Measurements from ENCODE around the gene CACNA1E.

The CACNA1E gene

DNA sequence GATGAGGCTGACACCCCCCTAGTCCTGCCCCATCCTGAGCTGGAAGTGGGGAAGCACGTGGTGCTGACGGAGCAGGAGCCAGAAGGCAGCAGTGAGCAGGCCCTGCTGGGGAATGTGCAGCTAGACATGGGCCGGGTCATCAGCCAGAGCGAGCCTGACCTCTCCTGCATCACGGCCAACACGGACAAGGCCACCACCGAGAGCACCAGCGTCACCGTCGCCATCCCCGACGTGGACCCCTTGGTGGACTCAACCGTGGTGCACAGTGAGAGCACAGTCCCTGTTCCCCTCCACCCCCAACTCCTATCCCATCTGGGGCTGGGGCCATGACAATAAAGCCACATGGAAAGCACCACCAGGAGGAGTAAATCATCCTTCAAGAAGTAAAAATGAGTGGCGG lies 250.2 kb downstream of the CACNA1E start:
- Mint-ChIP-seq H3K9me3 (no peaks in the 10 kb centered on the region), H3K4me3 (no peak overlapping the region), H3K27ac (no peak overlapping the region), H3K27me3 (peaks cover 13 to 31% of the 10 kb centered on the region in 2 donors), H3K4me1 (ENCODE audit: low read depth in 2 of 2) (no peaks in the 10 kb centered on the region), H3K36me3 (ENCODE audit: insufficient read depth) (no peaks in the 10 kb centered on the region)
- no peak for DNase-seq
- ATAC-seq (replicated peaks) = no peak

GRCh38 chr1:181737056-181737455 lies 253.7 kb downstream of the CACNA1E start:
- DNase-seq (no peak), ATAC-seq (replicated peaks) (no peak)
- peaks cover 13 to 31% of the 10 kb centered on the region in 2 donors for H3K27me3 Mint-ChIP-seq
- no peaks in the 10 kb centered on the region for H3K36me3 Mint-ChIP-seq (ENCODE audit: insufficient read depth)
- H3K27ac Mint-ChIP-seq = no peak overlapping the region
- no peaks in the 10 kb centered on the region for H3K4me1 Mint-ChIP-seq (ENCODE audit: low read depth in 2 of 2)
- no peak overlapping the region for H3K4me3 Mint-ChIP-seq
- no peaks in the 10 kb centered on the region for H3K9me3 Mint-ChIP-seq

- H3K36me3 Mint-ChIP-seq (ENCODE audit: insufficient read depth) = no peaks in the 10 kb centered on the region
- no peaks in the 10 kb centered on the region for H3K4me1 Mint-ChIP-seq (ENCODE audit: low read depth in 2 of 2)
- H3K9me3 Mint-ChIP-seq = no peaks in the 10 kb centered on the region
- no peak for ATAC-seq (replicated peaks)
- H3K27me3 Mint-ChIP-seq = peaks cover 13 to 45% of the 10 kb centered on the region in 2 donors
- H3K4me3 Mint-ChIP-seq = no peak overlapping the region
- DNase-seq = no peak
- no peak overlapping the region for H3K27ac Mint-ChIP-seq
These were observed 255.9 kb downstream of the CACNA1E start for GRCh38 chr1:181739214-181739613.

DNA sequence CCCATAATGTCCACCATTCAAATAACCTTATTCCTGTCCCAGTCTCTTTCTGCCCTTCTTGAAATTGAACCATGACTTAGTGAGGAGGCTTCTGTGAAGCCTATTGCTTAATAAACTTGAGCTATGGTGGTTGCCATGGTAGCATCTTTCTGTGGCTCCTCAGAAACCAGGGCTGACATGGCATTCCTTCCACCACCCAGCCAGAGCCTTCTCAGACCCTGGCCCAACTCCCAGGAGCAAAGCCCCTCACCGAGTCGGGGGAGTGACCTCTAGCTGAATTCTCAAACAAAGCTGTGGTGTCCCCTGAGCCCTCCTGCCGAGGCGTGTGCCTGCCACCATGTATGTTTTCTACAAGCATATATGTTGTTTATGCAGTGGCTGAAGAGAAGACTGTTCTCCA lies 259.1 kb downstream of the CACNA1E start:
- Mint-ChIP-seq H3K36me3 (ENCODE audit: insufficient read depth) (no peaks in the 10 kb centered on the region), H3K27ac (no peak overlapping the region), H3K4me1 (ENCODE audit: low read depth in 2 of 2) (no peaks in the 10 kb centered on the region), H3K9me3 (peaks cover 0 to 2% of the 10 kb centered on the region in 2 donors), H3K27me3 (peaks cover 8 to 34% of the 10 kb centered on the region in 2 donors), H3K4me3 (no peak overlapping the region)
- no peak for ATAC-seq (replicated peaks)
- no peak for DNase-seq

GRCh38 chr1:181743878-181744312 lies 260.6 kb downstream of the CACNA1E start:
- no peak for DNase-seq
- peaks cover 0 to 2% of the 10 kb centered on the region in 2 donors for H3K9me3 Mint-ChIP-seq
- H3K27me3 Mint-ChIP-seq = peaks cover 8 to 34% of the 10 kb centered on the region in 2 donors
- ATAC-seq (replicated peaks) = no peak
- H3K27ac Mint-ChIP-seq = no peak overlapping the region
- no peaks in the 10 kb centered on the region for H3K4me1 Mint-ChIP-seq (ENCODE audit: low read depth in 2 of 2)
- no peak overlapping the region for H3K4me3 Mint-ChIP-seq
- H3K36me3 Mint-ChIP-seq (ENCODE audit: insufficient read depth) = no peaks in the 10 kb centered on the region

DNA sequence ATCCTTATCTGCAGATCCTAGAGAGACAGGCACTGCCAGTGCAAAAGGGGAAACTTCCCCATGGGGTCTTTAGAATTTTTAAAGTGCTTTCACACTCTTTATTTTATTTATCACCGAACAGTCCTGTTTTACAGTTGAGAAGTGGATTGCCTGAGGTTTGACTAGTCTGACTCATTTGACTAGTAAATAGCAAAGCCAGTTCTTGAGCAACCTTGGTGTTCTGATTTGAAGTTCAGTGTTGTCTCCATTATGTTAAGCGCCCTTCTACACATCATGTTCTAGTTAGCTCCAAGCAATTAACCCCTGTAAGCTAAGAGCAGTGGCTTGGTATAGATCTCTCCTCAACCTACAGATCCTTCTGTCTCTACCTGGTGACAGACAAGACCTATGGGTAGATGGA lies 262.9 kb downstream of the CACNA1E start:
- peaks cover 15 to 34% of the 10 kb centered on the region in 2 donors for H3K27me3 Mint-ChIP-seq
- no peak overlapping the region for H3K4me3 Mint-ChIP-seq
- no peaks in the 10 kb centered on the region for H3K36me3 Mint-ChIP-seq (ENCODE audit: insufficient read depth)
- DNase-seq = no peak
- no peak overlapping the region for H3K27ac Mint-ChIP-seq
- no peaks in the 10 kb centered on the region for H3K4me1 Mint-ChIP-seq (ENCODE audit: low read depth in 2 of 2)
- ATAC-seq (replicated peaks) = no peak
- H3K9me3 Mint-ChIP-seq = peaks cover 0 to 2% of the 10 kb centered on the region in 2 donors

GRCh38 chr1:181748013-181748412 lies 264.7 kb downstream of the CACNA1E start:
- no peak for ATAC-seq (replicated peaks)
- Mint-ChIP-seq H3K27me3 (peaks cover 15 to 32% of the 10 kb centered on the region in 2 donors), H3K9me3 (peaks cover 0 to 2% of the 10 kb centered on the region in 2 donors), H3K36me3 (ENCODE audit: insufficient read depth) (no peaks in the 10 kb centered on the region), H3K4me3 (no peak overlapping the region), H3K4me1 (ENCODE audit: low read depth in 2 of 2) (no peaks in the 10 kb centered on the region), H3K27ac (no peak overlapping the region)
- no peak for DNase-seq

DNA sequence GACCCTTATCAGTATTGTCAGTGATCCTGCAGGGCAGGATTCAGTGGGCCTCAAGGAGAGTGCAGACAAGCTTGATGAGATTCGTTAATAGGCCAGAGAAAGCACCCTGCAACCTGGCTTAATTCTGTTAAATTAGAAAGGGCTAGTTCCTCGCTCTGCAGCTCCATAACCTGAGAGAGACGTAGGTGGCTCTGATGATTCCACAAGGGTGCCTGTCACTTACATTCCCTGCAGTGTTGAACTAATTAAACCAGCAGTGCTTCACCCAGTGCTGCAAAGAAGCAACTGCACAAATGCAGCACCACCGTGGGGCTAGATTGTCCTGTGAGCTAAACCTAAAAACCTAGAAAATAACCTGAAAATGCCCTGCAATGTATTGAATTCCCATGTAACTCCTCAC lies 270.8 kb downstream of the CACNA1E start:
- Mint-ChIP-seq H3K36me3 (ENCODE audit: insufficient read depth) (no peaks in the 10 kb centered on the region), H3K9me3 (no peaks in the 10 kb centered on the region), H3K4me3 (no peak overlapping the region), H3K4me1 (ENCODE audit: low read depth in 2 of 2) (no peaks in the 10 kb centered on the region), H3K27ac (no peak overlapping the region), H3K27me3 (peaks cover 13 to 41% of the 10 kb centered on the region in 2 donors)
- no peak for ATAC-seq (replicated peaks)
- DNase-seq = no peak

DNA sequence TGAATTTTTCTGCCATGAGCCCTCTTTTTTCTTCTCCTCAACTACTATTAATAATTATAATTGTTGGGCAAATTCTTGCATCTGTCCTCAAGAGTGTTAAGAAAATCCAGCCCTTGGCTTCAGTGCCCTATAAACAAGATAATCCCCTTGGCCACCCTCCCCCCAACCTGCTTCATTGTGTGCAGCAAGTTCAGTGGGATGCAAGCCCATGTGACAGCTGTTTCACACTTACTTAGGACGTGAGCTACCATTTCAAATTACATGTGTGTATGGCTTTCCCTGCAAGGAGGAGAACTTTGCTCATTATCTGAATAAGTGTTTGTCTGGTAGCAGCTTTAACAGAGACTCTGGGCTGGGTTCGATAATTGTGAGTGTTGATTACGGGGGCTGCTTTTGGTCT lies 276.2 kb downstream of the CACNA1E start:
- H3K36me3 Mint-ChIP-seq (ENCODE audit: insufficient read depth) = no peaks in the 10 kb centered on the region
- ATAC-seq (replicated peaks) (no peak), DNase-seq (no peak)
- no peaks in the 10 kb centered on the region for H3K4me1 Mint-ChIP-seq (ENCODE audit: low read depth in 2 of 2)
- H3K4me3 Mint-ChIP-seq = no peak overlapping the region
- no peaks in the 10 kb centered on the region for H3K9me3 Mint-ChIP-seq
- no peak overlapping the region for H3K27ac Mint-ChIP-seq
- H3K27me3 Mint-ChIP-seq = peaks cover 30 to 35% of the 10 kb centered on the region in 2 donors

- Mint-ChIP-seq H3K4me3 (no peak overlapping the region), H3K27me3 (peaks cover 26 to 41% of the 10 kb centered on the region in 2 donors), H3K4me1 (ENCODE audit: low read depth in 2 of 2) (no peaks in the 10 kb centered on the region), H3K27ac (no peak overlapping the region), H3K9me3 (no peaks in the 10 kb centered on the region), H3K36me3 (ENCODE audit: insufficient read depth) (no peaks in the 10 kb centered on the region)
- ATAC-seq (replicated peaks) = no peak
- no peak for DNase-seq
These were observed 280.4 kb downstream of the CACNA1E start for GRCh38 chr1:181763736-181764135.

GRCh38 chr1:181765451-181766026 lies 282.2 kb downstream of the CACNA1E start:
- no peak for ATAC-seq (replicated peaks)
- no peak overlapping the region for H3K4me3 Mint-ChIP-seq
- peaks cover 22 to 51% of the 10 kb centered on the region in 2 donors for H3K27me3 Mint-ChIP-seq
- H3K36me3 Mint-ChIP-seq (ENCODE audit: insufficient read depth) = no peaks in the 10 kb centered on the region
- H3K4me1 Mint-ChIP-seq (ENCODE audit: low read depth in 2 of 2) = no peaks in the 10 kb centered on the region
- DNase-seq = no peak
- H3K27ac Mint-ChIP-seq = no peak overlapping the region
- no peaks in the 10 kb centered on the region for H3K9me3 Mint-ChIP-seq

DNA sequence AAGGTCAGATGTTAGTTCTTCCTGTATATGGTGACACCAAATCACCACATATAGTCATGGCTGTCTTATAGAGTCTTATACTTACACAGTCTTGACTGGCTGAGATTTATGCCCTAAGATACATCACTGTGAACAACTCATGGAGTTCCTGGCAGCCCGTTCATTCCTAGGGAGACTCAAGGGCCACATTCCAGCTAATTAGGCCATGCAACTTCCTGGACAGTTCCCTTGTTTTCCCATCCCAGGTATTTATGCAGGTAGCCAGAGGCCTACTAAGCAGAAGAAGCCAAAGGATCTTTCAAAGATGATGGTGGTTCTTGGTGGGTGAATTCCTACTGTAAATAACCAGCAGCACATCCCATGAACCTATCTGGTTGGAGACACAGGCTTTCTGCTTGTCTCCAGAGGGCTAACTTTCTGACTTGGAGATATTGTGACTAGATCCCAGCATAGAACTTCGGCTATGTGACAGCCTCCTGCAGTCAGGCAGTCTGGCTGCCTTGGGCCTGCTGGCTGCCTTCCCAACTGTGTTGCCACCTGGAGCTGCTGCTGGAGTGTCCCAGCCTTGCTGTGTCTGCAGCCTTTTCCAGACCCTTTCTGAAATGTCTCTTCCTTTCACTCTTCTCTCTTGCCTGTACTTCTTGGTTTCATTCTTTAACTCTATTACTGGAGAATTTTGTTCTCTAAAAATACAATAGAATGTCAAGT lies 283.8 kb downstream of the CACNA1E start:
- Mint-ChIP-seq H3K36me3 (ENCODE audit: insufficient read depth) (no peaks in the 10 kb centered on the region), H3K4me3 (no peak overlapping the region)
- ATAC-seq (replicated peaks) = no peak

GRCh38 chr1:181768211-181768929 lies 285.1 kb downstream of the CACNA1E start:
- Mint-ChIP-seq H3K36me3 (ENCODE audit: insufficient read depth) (no peaks in the 10 kb centered on the region), H3K27me3 (peaks cover 23 to 54% of the 10 kb centered on the region in 2 donors), H3K27ac (no peak overlapping the region), H3K4me1 (ENCODE audit: low read depth in 2 of 2) (no peaks in the 10 kb centered on the region), H3K4me3 (no peak overlapping the region), H3K9me3 (peaks cover 0 to 1% of the 10 kb centered on the region in 2 donors)
- ATAC-seq (replicated peaks) (no peak), DNase-seq (no peak)

More for the DNA sequence above, 283.8 kb downstream of the CACNA1E start:
- peaks cover 32 to 64% of the 10 kb centered on the region in 2 donors for H3K27me3 Mint-ChIP-seq
- H3K4me1 Mint-ChIP-seq (ENCODE audit: low read depth in 2 of 2) = no peaks in the 10 kb centered on the region
- no peak for DNase-seq
- H3K27ac Mint-ChIP-seq = no peak overlapping the region
- peaks cover 0 to 1% of the 10 kb centered on the region in 2 donors for H3K9me3 Mint-ChIP-seq

GRCh38 chr1:181768930-181769280 lies 285.6 kb downstream of the CACNA1E start:
- peaks cover 23 to 53% of the 10 kb centered on the region in 2 donors for H3K27me3 Mint-ChIP-seq
- H3K36me3 Mint-ChIP-seq (ENCODE audit: insufficient read depth) = no peaks in the 10 kb centered on the region
- no peak overlapping the region for H3K27ac Mint-ChIP-seq
- ATAC-seq (replicated peaks) = no peak
- peaks cover 0 to 1% of the 10 kb centered on the region in 2 donors for H3K9me3 Mint-ChIP-seq
- H3K4me3 Mint-ChIP-seq = no peak overlapping the region
- H3K4me1 Mint-ChIP-seq (ENCODE audit: low read depth in 2 of 2) = no peaks in the 10 kb centered on the region
- DNase-seq = no peak

Measured in effector memory CD8-positive, alpha-beta T cell (primary cell).